HG02588 (cell line): Measurements from ENCODE around the gene DCLK1.

ENCODE experiments used
- ATAC-seq: cut with Tn5 transposase; IDR thresholded peaks from one replicate; pipeline ENCODE4 v1.9.1; 2021; ENCODE audit warnings: mild to moderate bottlenecking, moderate library complexity; ENCODE audit not compliant: unreplicated experiment

DCLK1 gene

GRCh38 chr13:36054041-36054440 is 77.1 kb downstream of the DCLK1 start:
- ATAC-seq: no peak

- ATAC-seq: no peak
Observed at GRCh38 chr13:36051082-36051481, 80.1 kb downstream of the DCLK1 start.

- peak; percentile 57 for ATAC-seq
Observed at GRCh38 chr13:36046672-36047071, 84.5 kb downstream of the DCLK1 start.

- no peak for ATAC-seq
Observed at GRCh38 chr13:36038785-36039555, 92.2 kb downstream of the DCLK1 start.

GRCh38 chr13:36033035-36033434 is 98.1 kb downstream of the DCLK1 start:
- ATAC-seq: no peak

GRCh38 chr13:36031490-36031889 is 99.7 kb downstream of the DCLK1 start:
- ATAC-seq: no peak

GRCh38 chr13:36030670-36031331 is 100.4 kb downstream of the DCLK1 start:
- no peak for ATAC-seq

- no peak for ATAC-seq
Observed at GRCh38 chr13:36029166-36029565, 102.0 kb downstream of the DCLK1 start.

GRCh38 chr13:36028359-36029025 is 102.7 kb downstream of the DCLK1 start:
- no peak for ATAC-seq

GRCh38 chr13:36026531-36026930 is 104.7 kb downstream of the DCLK1 start:
- ATAC-seq: no peak

- no peak for ATAC-seq
Observed at GRCh38 chr13:36014763-36015162, 116.4 kb downstream of the DCLK1 start.

GRCh38 chr13:36006894-36007675 is 124.1 kb downstream of the DCLK1 start:
- no peak for ATAC-seq

- ATAC-seq: no peak
Observed at GRCh38 chr13:36006347-36006746, 124.8 kb downstream of the DCLK1 start.

GRCh38 chr13:36001561-36001960 is 129.6 kb downstream of the DCLK1 start:
- ATAC-seq: no peak

- no peak for ATAC-seq
Observed at GRCh38 chr13:36000028-36000427, 131.2 kb downstream of the DCLK1 start.

GRCh38 chr13:35996360-35996759 is 134.8 kb downstream of the DCLK1 start:
- ATAC-seq: no peak

GRCh38 chr13:35995136-35995535 is 136.0 kb downstream of the DCLK1 start:
- ATAC-seq: no peak

GRCh38 chr13:35994131-35994966 is 136.8 kb downstream of the DCLK1 start:
- no peak for ATAC-seq

GRCh38 chr13:35993686-35994085 is 137.5 kb downstream of the DCLK1 start:
- ATAC-seq: no peak

- no peak for ATAC-seq
Observed at GRCh38 chr13:35992964-35993363, 138.2 kb downstream of the DCLK1 start.
